K562 (cell line): ENCODE results near the gene POLR3K. TPM values are rescaled to one million over a fixed set of nuclear protein-coding genes. Genes with fewer than 3 reads are reported as not detected.
A peak's percentile ranks its signal among the peaks of the same experiment; 100 is the strongest.

Experiments used
- ATAC-seq: fragments of 200-7000 bp; cut with Tn5 transposase; 3 replicates; pipeline ENCODE4 v1.9.1; 2020; ENCODE audit warnings: moderate library complexity
- BruUV-seq: library from RNA; stranded (reverse); fragments of 400-500 nt; replicated peaks from 2 replicates; lab custom pipeline; 2021; lab: Mats Ljungman, UMichigan
- CTCF ChIA-PET: fragments of 300-600 bp; formaldehyde crosslinking; extraction: SDS; loops from one replicate; lab custom pipeline; 2021; ENCODE audit warnings: low intra/inter-chr PET ratio; lab: Yijun Ruan, JAX
- POLR2A ChIA-PET: fragments of 300-600, 350-650 bp; sonication (Branson Sonifier 250); formaldehyde crosslinking; extraction: SDS; loops from one replicate; lab custom pipeline; 2021; ENCODE audit warnings: antibody characterized with exemption, inconsistent platforms; lab: Yijun Ruan, JAX
- DNase-seq, 4 experiments: peaks; one replicate each; pipeline versions ENCODE4 v3.0.0 to v3.0.0-alpha.2; 2011 to 2018; ENCODE audit warnings: low spot score in 3 of 4, mixed read lengths in 3 of 4; ENCODE audit errors: extremely low read depth in 1 of 4
- FAIRE-seq: peaks from 2 replicates; lab custom pipeline; 2011; peaks lifted over from hg19 to GRCh38; lab: Jason Lieb, UNC
- H2AFZ ChIP-seq: 2 replicates; pipeline ENCODE4 v1.6.0; 2011; ENCODE audit warnings: low read depth, low read length, control low read depth, inconsistent platforms
- H3K27ac ChIP-seq: fragments of 200-600 bp; 3 replicates; pipeline ENCODE4 v1.8.0; 2011; ENCODE audit warnings: low read depth, mild to moderate bottlenecking, control low read depth, inconsistent platforms, low read length, moderate library complexity, mixed read lengths; ENCODE audit errors: extremely low read depth
- H3K27me3 ChIP-seq, 2 experiments: fragments of 300-600 bp in 1 of 2; 2 replicates in 1 of 2; 3 replicates in 1 of 2; pipeline versions ENCODE4 v1.6.0 to v1.8.0; 2011; ENCODE audit warnings: inconsistent platforms in 2 of 2, low read length in 2 of 2, mild to moderate bottlenecking in 1 of 2, mixed read lengths in 1 of 2, moderate library complexity in 1 of 2; ENCODE audit not compliant: control insufficient read depth in 2 of 2, insufficient read depth in 2 of 2
- H3K36me3 ChIP-seq: fragments of 300-600 bp; 3 replicates; pipeline ENCODE4 v1.8.0; 2011; ENCODE audit warnings: mild to moderate bottlenecking, low read length, inconsistent platforms; ENCODE audit not compliant: control insufficient read depth, insufficient read depth
- H3K4me1 ChIP-seq, 2 experiments: fragments of 200-600 bp in 1 of 2; replicated peaks in 1 of 2; 2 replicates in 1 of 2; 3 replicates in 1 of 2; pipeline versions ENCODE4 v1.5.1 to v1.8.0; 2011; ENCODE audit warnings: inconsistent platforms in 2 of 2, low read length in 2 of 2, mild to moderate bottlenecking in 1 of 2, mixed read lengths in 1 of 2, moderate library complexity in 1 of 2; ENCODE audit not compliant: control insufficient read depth in 2 of 2, insufficient read depth in 2 of 2
- H3K4me2 ChIP-seq: 2 replicates; pipeline ENCODE4 v1.6.1; 2011; ENCODE audit warnings: low read length, control low read depth, inconsistent platforms, mixed read lengths; ENCODE audit not compliant: insufficient read depth
- H3K4me3 ChIP-seq: fragments of 200-600 bp; sonication (generic), shearing (Covaris generic); 2 replicates; pipeline ENCODE4 v1.5.1; 2016; ENCODE audit warnings: control low read depth, inconsistent platforms
- H3K79me2 ChIP-seq: fragments of 200-600 bp; 3 replicates; pipeline ENCODE4 v1.8.0; 2011; ENCODE audit warnings: low read length, inconsistent platforms; ENCODE audit not compliant: control insufficient read depth, insufficient read depth
- H3K9ac ChIP-seq, 2 experiments: 2 replicates each; pipeline versions ENCODE4 v1.6.0 to v1.6.1; 2011; ENCODE audit warnings: low read depth in 2 of 2, low read length in 2 of 2, control low read depth in 1 of 2, inconsistent platforms in 1 of 2, mild to moderate bottlenecking in 1 of 2, mixed read lengths in 1 of 2; ENCODE audit not compliant: insufficient read depth in 1 of 2
- H3K9me1 ChIP-seq: one replicate; pipeline ENCODE4 v1.6.0; 2011; ENCODE audit warnings: inconsistent platforms, mild to moderate bottlenecking, low read length, moderate library complexity; ENCODE audit not compliant: control insufficient read depth, insufficient read depth
- H3K9me3 ChIP-seq: replicated peaks from 2 replicates; pipeline ENCODE4 v1.5.1; 2011; ENCODE audit warnings: low read depth, low read length, inconsistent platforms; ENCODE audit not compliant: control insufficient read depth, insufficient read depth
- H4K20me1 ChIP-seq: replicated peaks from 2 replicates; pipeline ENCODE4 v1.6.1; 2011; ENCODE audit warnings: low read length, inconsistent platforms, mixed read lengths; ENCODE audit not compliant: control insufficient read depth, insufficient read depth
- ADNP ChIP-seq: fragments of 200-800 bp; sonication (Bioruptor generic); IDR thresholded peaks from 2 replicates; pipeline ENCODE4 v1.6.1; 2016; ENCODE audit warnings: missing genetic modification characterization, missing compliant biosample characterization
- CBFA2T3 ChIP-seq: fragments of 450-650 bp; IDR thresholded peaks from 2 replicates; pipeline ENCODE4 v1.6.1; 2017
- CBX8 ChIP-seq: fragments of 200-600 bp; sonication (generic); IDR thresholded peaks from 2 replicates; pipeline ENCODE4 v1.6.1; 2012; ENCODE audit warnings: borderline replicate concordance, mixed run types, low read depth, mild to moderate bottlenecking, moderate library complexity, mixed read lengths, low read length, control low read depth, inconsistent platforms; ENCODE audit not compliant: poor library complexity, severe bottlenecking; ENCODE audit errors: extremely low read depth
- FOXM1 ChIP-seq, 2 experiments: fragments of 450-650 bp in 1 of 2; sonication (generic) in 1 of 2; formaldehyde crosslinking in 1 of 2; IDR thresholded peaks; 2 replicates each; pipeline versions ENCODE4 v1.6.1 to v1.9.0; 2017 to 2022; ENCODE audit warnings: low read depth in 2 of 2, mild to moderate bottlenecking in 2 of 2, missing genetic modification reagents in 1 of 2, moderate library complexity in 1 of 2
- KDM5B ChIP-seq: fragments of 200-600 bp; sonication (generic); IDR thresholded peaks from 2 replicates; pipeline ENCODE4 v1.6.1; 2012; ENCODE audit warnings: low read depth, mild to moderate bottlenecking, moderate library complexity, low read length, control low read depth, inconsistent platforms; ENCODE audit not compliant: insufficient replicate concordance
- LCOR ChIP-seq: sonication (generic); formaldehyde crosslinking; IDR thresholded peaks from 2 replicates; pipeline ENCODE4 v1.8.0; 2022; ENCODE audit warnings: mild to moderate bottlenecking, missing genetic modification reagents
- RBM34 ChIP-seq: fragments of 200-400 bp; formaldehyde crosslinking; IDR thresholded peaks from 2 replicates; pipeline ENCODE4 v1.6.1; 2018; ENCODE audit warnings: low read length, borderline replicate concordance; ENCODE audit not compliant: insufficient read depth
- RCOR1 ChIP-seq, 2 experiments: IDR thresholded peaks; 2 replicates each; pipeline ENCODE4 v1.6.1; 2012; ENCODE audit warnings: low read depth in 2 of 2, low read length in 2 of 2, borderline replicate concordance in 1 of 2, improper control_type of control experiment in 1 of 2
- RHOXF2B ChIP-seq: fragments of 250-450 bp; sonication (Bioruptor Pico); conservative IDR thresholded peaks from 2 replicates; pipeline ENCODE4 v1.5.1; 2021
- SMARCC2 ChIP-seq: fragments of 450-650 bp; IDR thresholded peaks from 2 replicates; pipeline ENCODE4 v1.6.1; 2017; ENCODE audit warnings: antibody characterized with exemption, moderate library complexity, mild to moderate bottlenecking, low read depth
- SREBF1 ChIP-seq: fragments of 150-350 bp; IDR thresholded peaks from 2 replicates; pipeline ENCODE4 v1.6.1; 2014; ENCODE audit warnings: antibody characterized with exemption, low read depth, low read length, borderline replicate concordance
- TCF7 ChIP-seq: sonication (generic); IDR thresholded peaks from 2 replicates; pipeline ENCODE4 v1.6.1; 2016; ENCODE audit warnings: antibody characterized with exemption, borderline replicate concordance
- ZBTB5 ChIP-seq: fragments of 450-650 bp; IDR thresholded peaks from 2 replicates; pipeline ENCODE4 v1.6.1; 2017; ENCODE audit warnings: antibody characterized with exemption
- ZNF175 ChIP-seq: fragments of 200-800 bp; sonication (Bioruptor generic); IDR thresholded peaks from 2 replicates; pipeline ENCODE4 v1.6.1; 2016; ENCODE audit warnings: low read depth, mild to moderate bottlenecking, missing genetic modification characterization, missing compliant biosample characterization
- WGBS: fragments of 100-300 bp; shearing (Covaris generic); methylation state at CpG from one replicate; pipeline ENCODE4 v1.1.6; 2016; ENCODE audit warnings: low coverage, mixed read lengths; ENCODE audit not compliant: insufficient coverage; ENCODE audit errors: missing lambda C conversion rate; 5-methylcytosine and 5-hydroxymethylcytosine counted together
- in situ Hi-C: fragments of 300-500 bp; cut with MboI; formaldehyde crosslinking; loops from 4 replicates; pipeline ENCODE4 v1.15.0; 2018; ENCODE audit warnings: inconsistent platforms, mixed read lengths
- intact Hi-C: fragments of 100-400 bp; cut with micrococcal nuclease; formaldehyde crosslinking; loops from 2 replicates; pipeline ENCODE4 v1.14.2; 2022
- polyA plus RNA-seq, 8 experiments: library from polyadenylated mRNA; depleted of rRNA in 4 of 8; stranded (reverse) in 5 of 8; unstranded in 3 of 8; fragments of >200 nt; fragmentation: Nextera tagmentation in 2 of 8; fragmentation: Illumina TruSeq in 1 of 8; extraction: Ambion mirVana in 2 of 8; extraction: Trizol in 1 of 8; gene quantifications; 2 replicates each; pipeline versions ENCODE4 v1.2.1 to v1.2.3, GENCODE V29; 2011 to 2014; ENCODE audit warnings: inconsistent platforms in 1 of 8, missing spikeins in 1 of 8
- total RNA-seq, 7 experiments: library from RNA; depleted of rRNA in 6 of 7; stranded (reverse); fragments of >200 nt in 6 of 7; fragmentation: Illumina TruSeq in 2 of 7; extraction: Trizol in 2 of 7; gene quantifications; 2 replicates each; pipeline versions ENCODE4 v1.2.1 to v1.2.3, GENCODE V29; 2011 to 2021; ENCODE audit warnings: low replicate concordance in 1 of 7

POLR3K gene
- total and polyA plus RNA-seq, 9 of the 15 experiments (the other 6 are each of a cell fraction or from before 2014, with no cell fraction given): 42.1 to 315 (median 86.7) TPM

DNA sequence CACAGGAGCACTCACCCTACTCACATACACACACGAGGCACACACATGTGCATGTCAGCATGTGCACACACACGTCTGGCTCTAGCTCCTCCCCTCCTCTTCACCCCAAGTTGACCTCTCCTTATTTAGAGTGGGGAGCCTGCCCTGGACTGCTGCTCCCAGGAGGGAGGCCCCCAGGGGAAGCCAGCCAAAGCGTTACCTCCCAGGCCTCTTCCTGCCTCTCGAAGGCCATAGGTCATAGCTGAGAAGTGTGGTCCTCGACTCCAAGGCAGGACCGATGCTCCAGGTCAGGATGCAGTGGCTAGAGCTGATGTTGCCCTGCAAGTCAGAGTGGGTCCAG lies 18.8 kb downstream of the POLR3K start:
- in situ Hi-C loops (no loop called here), intact Hi-C loops (no loop called here)
- H3K36me3 ChIP-seq: peaks cover 32% of the 10 kb centered on the region; the same call in 2 of the 3 replicates
- peak overlapping the region in 1 of 2 experiments; percentile 69; a peak in 1 of 4 replicates for H3K9ac ChIP-seq
- peaks cover 4% of the 10 kb centered on the region; the same call in 1 of the 2 replicates for H4K20me1 ChIP-seq
- WGBS: 41% methylated on average over 5 of the region's 6 CpGs
- FAIRE-seq (no peak), ATAC-seq (peak; percentile 15), DNase-seq (no peak)
- no peak overlapping the region for H2AFZ ChIP-seq
- H3K27ac ChIP-seq: no peak overlapping the region
- H3K27me3 ChIP-seq: no peaks in the 10 kb centered on the region
- no peaks in the 10 kb centered on the region for H3K79me2 ChIP-seq
- no peak overlapping the region for H3K4me2 ChIP-seq
- no TSS peak for BruUV-seq
- no peaks in the 10 kb centered on the region for H3K9me1 ChIP-seq
- POLR2A ChIA-PET: interaction anchor here (0.6 to 1.2 kb wide), 2 partner anchors 12 to 44 kb away, joined by 3 to 5 read pairs; no protein-coding TSS in a partner anchor
- CTCF ChIA-PET: no interaction called here
- H3K4me1 ChIP-seq: peaks cover 0 to 38% of the 10 kb centered on the region in 2 experiments; a peak in 4 of 5 replicates
- H3K9me3 ChIP-seq: no peaks in the 10 kb centered on the region
- no peak overlapping the region for H3K4me3 ChIP-seq
- TF ChIP-seq TCF7 (no peak), FOXM1 (IDR thresholded peaks at IDR 0.05; ENCODE audit: low read depth) (no peak), FOXM1 (CRISPR knock-in tag; IDR thresholded peaks at IDR 0.05; ENCODE audit: low read depth) (no peak), SMARCC2 (no peak), RCOR1 (IDR thresholded peaks at IDR 0.05; ENCODE audit: borderline replicate concordance in 1 of 2, low read depth in 2 of 2, low read length in 2 of 2) (no peak), ZBTB5 (no peak), CBFA2T3 (no peak), RBM34 (no peak), ZNF175 (no peak), SREBF1 (no peak), CBX8 (no peak), RHOXF2B (CRISPR knock-in tag) (no peak), KDM5B (no peak), LCOR (CRISPR knock-in tag) (no peak), ADNP (tag) (no peak)
